Measurements from ENCODE around the gene TMEM91. TPM values are rescaled to one million over a fixed set of nuclear protein-coding genes. Genes with fewer than 3 reads are reported as not detected.

Gene TMEM91
- total and polyA plus RNA-seq, 9 of the 15 experiments (the other 6 are each of a cell fraction or from before 2014, with no cell fraction given), result 1.2 to 5.2 (median 2.7) TPM

DNA sequence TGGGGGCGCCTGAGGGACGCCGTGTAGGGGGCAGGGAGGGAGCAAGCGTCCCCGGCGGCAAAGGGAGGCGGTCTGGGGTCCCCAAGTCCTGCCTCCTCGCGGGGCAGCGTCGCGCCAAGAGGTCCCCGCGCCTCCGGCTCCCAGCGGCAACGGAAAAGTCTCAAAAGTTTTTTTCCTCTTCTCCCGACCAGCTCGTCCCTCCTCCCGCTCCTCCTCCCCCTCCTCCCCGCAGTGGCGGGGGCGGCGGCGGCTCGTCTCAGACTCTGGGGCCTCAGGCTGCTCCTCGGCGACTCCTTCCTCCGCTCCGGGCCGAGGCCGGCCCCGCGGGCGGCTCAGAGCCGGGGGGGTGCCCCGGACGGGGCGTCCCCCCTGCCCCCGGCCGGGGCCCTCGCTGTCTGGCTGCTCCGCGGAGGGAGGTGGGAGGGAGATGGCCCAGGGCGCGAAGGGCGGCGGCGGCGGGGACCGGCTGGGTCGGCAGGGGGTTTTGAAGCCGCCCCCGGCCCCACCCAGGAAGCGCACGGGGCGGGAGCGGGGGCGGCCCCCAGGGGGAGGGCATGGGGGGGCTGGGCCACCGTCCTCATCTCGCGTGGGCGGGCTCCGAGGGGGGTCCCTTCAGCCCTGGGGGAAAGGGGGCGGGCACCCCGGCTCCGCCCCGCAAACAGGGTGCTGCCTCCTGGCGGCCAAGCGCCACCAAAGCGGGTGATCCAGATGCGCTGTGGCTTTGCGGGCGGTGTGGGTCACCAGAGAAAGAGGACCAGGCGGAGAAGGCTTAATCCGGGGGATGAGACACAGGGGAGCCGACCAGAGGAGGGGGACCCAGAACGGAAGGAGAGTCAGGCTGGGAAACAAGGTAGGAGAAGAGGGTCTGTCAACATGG lies 22.6 kb upstream of the TMEM91 start, which contains the start of gene TGFB1 (continued):
- TF ChIP-seq, protein P1, sequence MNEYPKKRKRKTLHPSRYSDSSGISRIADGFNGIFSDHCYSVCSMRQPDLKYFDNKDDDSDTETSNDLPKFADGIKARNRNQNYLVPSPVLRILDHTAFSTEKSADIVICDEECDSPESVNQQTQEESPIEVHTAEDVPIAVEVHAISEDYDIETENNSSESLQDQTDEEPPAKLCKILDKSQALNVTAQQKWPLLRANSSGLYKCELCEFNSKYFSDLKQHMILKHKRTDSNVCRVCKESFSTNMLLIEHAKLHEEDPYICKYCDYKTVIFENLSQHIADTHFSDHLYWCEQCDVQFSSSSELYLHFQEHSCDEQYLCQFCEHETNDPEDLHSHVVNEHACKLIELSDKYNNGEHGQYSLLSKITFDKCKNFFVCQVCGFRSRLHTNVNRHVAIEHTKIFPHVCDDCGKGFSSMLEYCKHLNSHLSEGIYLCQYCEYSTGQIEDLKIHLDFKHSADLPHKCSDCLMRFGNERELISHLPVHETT (CRISPR knock-in tag; conservative IDR thresholded peaks at IDR 0.05 in 1 of 2, IDR thresholded peaks at IDR 0.05 in 1 of 2), result peak in 1 of 2 experiments; percentile 93; a peak in 2 of 4 replicates
- TF ChIP-seq ZNF586 (CRISPR knock-in tag; conservative IDR thresholded peaks at IDR 0.05) (no peak), YBX1 (IDR thresholded peaks at IDR 0.05) (no peak), HMG20A (CRISPR knock-in tag; conservative IDR thresholded peaks at IDR 0.05) (no peak), ZNF436 (CRISPR knock-in tag; IDR thresholded peaks at IDR 0.05) (no peak), RBFOX2 (IDR thresholded peaks at IDR 0.05; ENCODE audit: low read depth, low read length) (peak; percentile 76), IRF2 (CRISPR knock-in tag; IDR thresholded peaks at IDR 0.05) (no peak), NR2F6 (CRISPR knock-in tag; IDR thresholded peaks at IDR 0.05) (no peak), JUND (IDR thresholded peaks at IDR 0.05; ENCODE audit: borderline replicate concordance, low read depth, low read length) (peak; percentile 42), JUND (tag; IDR thresholded peaks at IDR 0.05; ENCODE audit: borderline replicate concordance, low read depth, low read length) (no peak; the same call in 2 of the 3 replicates), POLR2H (tag; IDR thresholded peaks at IDR 0.05; ENCODE audit: low read depth) (peak; percentile 44; the same call in 1 of the 2 replicates), SRSF7 (optimal IDR thresholded peaks at IDR 0.05; ENCODE audit: low read depth, low read length) (no peak), ZBED1 (IDR thresholded peaks at IDR 0.05) (no peak), TGIF2 (CRISPR knock-in tag; IDR thresholded peaks at IDR 0.05) (peak; percentile 85; the same call in 1 of the 2 replicates), SP2 (IDR thresholded peaks at IDR 0.05; ENCODE audit: extremely low read depth, low read depth, low read length, poor library complexity, severe bottlenecking) (no peak), MTA1 (IDR thresholded peaks at IDR 0.05; ENCODE audit: borderline replicate concordance) (no peak), TCF7L2 (IDR thresholded peaks at IDR 0.05; ENCODE audit: low read depth, low read length) (no peak), POLR3A (IDR thresholded peaks at IDR 0.05; ENCODE audit: borderline replicate concordance, extremely low read depth, insufficient read depth, insufficient read length) (no peak), PHB (CRISPR knock-in tag; IDR thresholded peaks at IDR 0.05) (no peak)
- TF ChIP-seq, protein P2, sequence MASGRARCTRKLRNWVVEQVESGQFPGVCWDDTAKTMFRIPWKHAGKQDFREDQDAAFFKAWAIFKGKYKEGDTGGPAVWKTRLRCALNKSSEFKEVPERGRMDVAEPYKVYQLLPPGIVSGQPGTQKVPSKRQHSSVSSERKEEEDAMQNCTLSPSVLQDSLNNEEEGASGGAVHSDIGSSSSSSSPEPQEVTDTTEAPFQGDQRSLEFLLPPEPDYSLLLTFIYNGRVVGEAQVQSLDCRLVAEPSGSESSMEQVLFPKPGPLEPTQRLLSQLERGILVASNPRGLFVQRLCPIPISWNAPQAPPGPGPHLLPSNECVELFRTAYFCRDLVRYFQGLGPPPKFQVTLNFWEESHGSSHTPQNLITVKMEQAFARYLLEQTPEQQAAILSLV (tag; IDR thresholded peaks at IDR 0.05), result no peak
- TF ChIP-seq, protein P3, sequence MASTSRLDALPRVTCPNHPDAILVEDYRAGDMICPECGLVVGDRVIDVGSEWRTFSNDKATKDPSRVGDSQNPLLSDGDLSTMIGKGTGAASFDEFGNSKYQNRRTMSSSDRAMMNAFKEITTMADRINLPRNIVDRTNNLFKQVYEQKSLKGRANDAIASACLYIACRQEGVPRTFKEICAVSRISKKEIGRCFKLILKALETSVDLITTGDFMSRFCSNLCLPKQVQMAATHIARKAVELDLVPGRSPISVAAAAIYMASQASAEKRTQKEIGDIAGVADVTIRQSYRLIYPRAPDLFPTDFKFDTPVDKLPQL (IDR thresholded peaks at IDR 0.05; ENCODE audit: extremely low read depth, insufficient read length), result no peak
- TF ChIP-seq, protein P4, sequence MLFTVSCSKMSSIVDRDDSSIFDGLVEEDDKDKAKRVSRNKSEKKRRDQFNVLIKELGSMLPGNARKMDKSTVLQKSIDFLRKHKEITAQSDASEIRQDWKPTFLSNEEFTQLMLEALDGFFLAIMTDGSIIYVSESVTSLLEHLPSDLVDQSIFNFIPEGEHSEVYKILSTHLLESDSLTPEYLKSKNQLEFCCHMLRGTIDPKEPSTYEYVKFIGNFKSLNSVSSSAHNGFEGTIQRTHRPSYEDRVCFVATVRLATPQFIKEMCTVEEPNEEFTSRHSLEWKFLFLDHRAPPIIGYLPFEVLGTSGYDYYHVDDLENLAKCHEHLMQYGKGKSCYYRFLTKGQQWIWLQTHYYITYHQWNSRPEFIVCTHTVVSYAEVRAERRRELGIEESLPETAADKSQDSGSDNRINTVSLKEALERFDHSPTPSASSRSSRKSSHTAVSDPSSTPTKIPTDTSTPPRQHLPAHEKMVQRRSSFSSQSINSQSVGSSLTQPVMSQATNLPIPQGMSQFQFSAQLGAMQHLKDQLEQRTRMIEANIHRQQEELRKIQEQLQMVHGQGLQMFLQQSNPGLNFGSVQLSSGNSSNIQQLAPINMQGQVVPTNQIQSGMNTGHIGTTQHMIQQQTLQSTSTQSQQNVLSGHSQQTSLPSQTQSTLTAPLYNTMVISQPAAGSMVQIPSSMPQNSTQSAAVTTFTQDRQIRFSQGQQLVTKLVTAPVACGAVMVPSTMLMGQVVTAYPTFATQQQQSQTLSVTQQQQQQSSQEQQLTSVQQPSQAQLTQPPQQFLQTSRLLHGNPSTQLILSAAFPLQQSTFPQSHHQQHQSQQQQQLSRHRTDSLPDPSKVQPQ (CRISPR knock-in tag; IDR thresholded peaks at IDR 0.05; ENCODE audit: borderline replicate concordance), result no peak

Measured in K562 (cell line).